ENCODE data around the gene PTGES3.

The PTGES3 gene

GRCh38 chr12:56716933-56717880, 29.1 kb upstream of the PTGES3 start:
- intact Hi-C loops (cut with DNase I; ENCODE audit: low total_unique reads): no loop called here
- no peak overlapping the region for H3K27ac ChIP-seq

GRCh38 chr12:56716458-56716857, 28.4 kb upstream of the PTGES3 start:
- DNase-seq: peak in 1 of 2 donors; percentile 31
- H3K9me3 ChIP-seq: no peaks in the 10 kb centered on the region
- intact Hi-C loops (cut with DNase I; ENCODE audit: low total_unique reads): no loop called here

More at GRCh38 chr12:56716933-56717880, 29.1 kb upstream of the PTGES3 start:
- Histone ChIP-seq H3K36me3 (peaks cover 26 to 82% (median 78%) of the 10 kb centered on the region in 3 donors), H3K27me3 (no peaks in the 10 kb centered on the region), H3K9me3 (no peaks in the 10 kb centered on the region), H3K4me1 (peaks cover 0 to 61% (median 51%) of the 10 kb centered on the region in 4 donors), H3K4me3 (no peak overlapping the region)
- TF ChIP-seq CTCF (IDR thresholded peaks at IDR 0.05): no peak
- peak in 1 of 2 donors; percentile 48 for DNase-seq

GRCh38 chr12:56715798-56716197, 27.7 kb upstream of the PTGES3 start:
- H3K27ac ChIP-seq: no peak overlapping the region
- H3K4me1 ChIP-seq: peaks cover 0 to 47% (median 37%) of the 10 kb centered on the region in 4 donors
- peak in 1 of 2 donors; percentile 40 for DNase-seq
- H3K4me3 ChIP-seq: no peak overlapping the region
- H3K9me3 ChIP-seq: no peaks in the 10 kb centered on the region
- TF ChIP-seq CTCF (IDR thresholded peaks at IDR 0.05): no peak
- intact Hi-C loops (cut with DNase I; ENCODE audit: low total_unique reads): no loop called here
- no peaks in the 10 kb centered on the region for H3K27me3 ChIP-seq
- H3K36me3 ChIP-seq: peaks cover 36 to 92% (median 81%) of the 10 kb centered on the region in 3 donors

More at GRCh38 chr12:56716458-56716857, 28.4 kb upstream of the PTGES3 start:
- Histone ChIP-seq H3K27ac (no peak overlapping the region), H3K27me3 (no peaks in the 10 kb centered on the region), H3K4me3 (no peak overlapping the region), H3K4me1 (peaks cover 0 to 54% (median 44%) of the 10 kb centered on the region in 4 donors), H3K36me3 (peaks cover 32 to 86% (median 84%) of the 10 kb centered on the region in 3 donors)
- TF ChIP-seq CTCF (IDR thresholded peaks at IDR 0.05): no peak

GRCh38 chr12:56714431-56714929, 26.4 kb upstream of the PTGES3 start:
- no peaks in the 10 kb centered on the region for H3K27me3 ChIP-seq
- no peak for DNase-seq
- intact Hi-C loops (cut with DNase I; ENCODE audit: low total_unique reads): no loop called here
- H3K9me3 ChIP-seq: no peaks in the 10 kb centered on the region
- H3K4me3 ChIP-seq: no peak overlapping the region
- H3K36me3 ChIP-seq: peaks cover 36 to 84% (median 70%) of the 10 kb centered on the region in 3 donors
- no peak for TF ChIP-seq CTCF (IDR thresholded peaks at IDR 0.05)
- H3K27ac ChIP-seq: no peak overlapping the region
- H3K4me1 ChIP-seq: peaks cover 0 to 35% (median 26%) of the 10 kb centered on the region in 4 donors

GRCh38 chr12:56713345-56713744, 25.3 kb upstream of the PTGES3 start:
- H3K9me3 ChIP-seq: no peaks in the 10 kb centered on the region
- peaks cover 0 to 26% (median 19%) of the 10 kb centered on the region in 4 donors for H3K4me1 ChIP-seq
- H3K27me3 ChIP-seq: no peaks in the 10 kb centered on the region
- intact Hi-C loops (cut with DNase I; ENCODE audit: low total_unique reads): no loop called here
- no peak overlapping the region for H3K27ac ChIP-seq
- no peak for TF ChIP-seq CTCF (IDR thresholded peaks at IDR 0.05)
- DNase-seq: no peak
- H3K4me3 ChIP-seq: no peak overlapping the region
- H3K36me3 ChIP-seq: peaks cover 36 to 72% (median 60%) of the 10 kb centered on the region in 3 donors

All from tibial artery (tissue), 4 donors.